ENCODE data around the gene NPY.
"Not testable (repeated sequence)": the region's sequence is repeated elsewhere in the genome, so short reads cannot be mapped to it uniquely, and the experiment has no call there.

The NPY gene

GRCh38 chr7:24283897-24284698, at the start of gene NPY:
Gene NPY, plus strand, starts transcription at chr7:24284190. Its CDS starts 1,051 bp downstream, at chr7:24285241.
- peak; percentile 30 to 34 for DNase-seq

DNA sequence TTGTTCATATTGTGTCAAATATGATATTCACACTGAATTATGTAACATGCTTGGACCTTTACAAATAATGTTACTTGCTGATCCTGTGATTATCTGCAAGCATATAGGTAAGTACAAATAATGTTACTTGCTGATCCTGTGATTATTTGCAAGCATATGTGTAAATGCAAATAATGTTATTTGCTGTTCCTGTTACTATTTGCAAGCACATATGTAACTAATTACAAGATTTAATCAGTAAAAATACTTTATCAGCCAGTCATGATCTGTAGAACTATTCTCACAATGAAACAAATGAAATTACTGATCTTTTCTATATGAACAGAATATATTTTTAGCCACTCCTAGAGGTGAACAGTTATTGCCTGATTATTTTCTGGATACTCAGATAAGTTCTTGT, 44.7 kb upstream of the NPY start:
- DNase-seq, result no peak

DNA sequence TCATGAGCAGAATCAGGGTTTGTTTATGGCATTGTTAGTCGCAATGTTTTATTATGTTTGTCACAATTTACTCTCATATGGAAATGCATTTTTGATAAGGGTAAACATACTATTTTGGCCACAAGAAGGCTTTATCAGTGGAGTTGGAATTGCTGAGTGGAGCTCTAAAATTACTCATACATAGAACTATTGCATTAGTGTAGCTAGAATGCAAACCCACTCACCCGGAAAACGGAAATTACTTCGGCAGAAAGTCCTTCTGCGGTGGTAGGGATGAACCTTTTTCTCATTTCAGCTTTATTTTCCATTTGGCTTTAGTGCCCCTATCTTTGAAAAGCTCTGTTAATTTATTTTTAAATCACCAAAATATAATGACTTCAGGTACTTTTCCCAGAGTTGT, 42.8 kb upstream of the NPY start:
- no peak for DNase-seq

GRCh38 chr7:24244554-24244953, 39.4 kb upstream of the NPY start:
- no peak for DNase-seq

- DNase-seq, result no peak
Measured at GRCh38 chr7:24245362-24245761, 38.6 kb upstream of the NPY start.

DNA sequence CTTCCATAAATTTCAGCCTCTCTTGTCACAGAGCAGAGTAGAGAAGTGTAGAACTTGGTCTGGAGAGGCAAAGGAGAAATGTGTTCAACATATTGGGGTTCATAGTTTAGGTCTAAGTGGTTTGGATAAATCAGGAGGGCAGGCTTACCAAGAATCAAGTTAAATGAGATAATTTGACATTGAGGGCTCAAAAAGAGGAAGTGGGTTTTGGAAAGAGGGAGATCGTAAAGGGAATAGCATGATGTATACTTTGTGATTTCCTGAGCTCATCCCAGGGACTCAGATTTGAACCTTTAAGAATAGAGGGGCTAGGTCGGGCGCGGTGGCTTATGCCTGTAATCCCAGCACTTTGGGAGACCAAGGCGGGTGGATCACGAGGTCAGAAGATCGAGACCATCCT, 34.7 kb upstream of the NPY start:
- no peak for DNase-seq

DNA sequence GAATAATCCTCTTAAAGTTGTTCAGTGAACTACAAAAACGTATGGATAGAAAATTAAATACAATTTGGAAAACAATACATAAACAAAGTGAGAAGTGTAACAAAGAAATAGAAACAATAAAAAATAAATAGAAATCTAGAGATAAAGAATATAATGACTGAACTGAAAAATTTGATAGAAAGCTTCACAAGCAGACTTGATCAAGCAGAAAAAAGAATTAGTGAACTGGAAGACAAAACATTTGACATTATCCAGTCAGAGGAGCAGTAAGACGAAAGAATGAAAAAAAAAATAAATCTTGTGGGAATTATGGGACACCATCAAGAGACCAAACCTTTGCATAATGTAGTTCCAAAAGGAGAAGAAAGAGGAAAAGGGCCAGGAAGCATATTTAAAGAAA, 32.4 kb upstream of the NPY start:
- DNase-seq, result no peak

DNA sequence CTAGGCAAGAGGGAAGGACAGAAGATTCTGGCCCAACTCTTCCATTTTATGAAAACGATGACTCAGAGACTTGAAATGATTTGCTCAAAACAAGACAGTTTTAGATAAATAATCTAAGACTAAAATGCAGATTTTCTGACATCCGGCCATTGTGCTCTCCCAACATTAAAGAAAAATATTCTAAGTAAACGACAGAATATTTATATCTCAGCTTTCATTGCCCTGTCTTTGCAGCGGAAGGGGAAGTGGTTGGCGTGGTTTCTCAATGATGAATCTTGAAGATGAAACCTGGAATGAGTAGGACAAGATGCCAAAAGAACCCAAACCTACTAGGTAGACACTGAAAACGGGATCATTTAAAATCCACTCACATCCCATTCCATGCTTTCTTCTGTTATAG, 28.9 kb upstream of the NPY start:
- DNase-seq, result no peak

- DNase-seq, result not testable (repeated sequence)
Measured at GRCh38 chr7:24258324-24258723, 25.7 kb upstream of the NPY start.

- DNase-seq, result no peak
Measured at GRCh38 chr7:24271938-24272337, 12.1 kb upstream of the NPY start.

- DNase-seq, result no peak
Measured at GRCh38 chr7:24279512-24279911, 4.5 kb upstream of the NPY start.

DNA sequence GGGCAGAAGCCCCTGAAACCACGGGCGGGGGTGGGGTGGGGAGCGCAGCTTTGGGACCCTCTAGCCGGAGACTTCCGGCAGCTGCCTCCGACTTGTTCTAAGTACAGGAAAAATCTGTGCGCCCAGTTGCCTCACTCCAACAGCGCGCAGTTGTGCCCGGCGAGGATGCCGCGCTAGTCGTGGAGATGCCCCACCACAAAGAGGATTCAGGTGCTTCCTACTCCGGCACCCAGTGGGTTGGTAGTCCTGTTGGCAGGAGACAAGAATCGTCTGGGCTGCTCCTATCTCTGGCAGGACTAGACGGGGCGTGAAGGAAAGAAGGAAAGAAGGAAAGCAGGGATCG, 465 bp upstream of the NPY start:
- peak in 1 of 2 experiments; percentile 27 for DNase-seq

DNA sequence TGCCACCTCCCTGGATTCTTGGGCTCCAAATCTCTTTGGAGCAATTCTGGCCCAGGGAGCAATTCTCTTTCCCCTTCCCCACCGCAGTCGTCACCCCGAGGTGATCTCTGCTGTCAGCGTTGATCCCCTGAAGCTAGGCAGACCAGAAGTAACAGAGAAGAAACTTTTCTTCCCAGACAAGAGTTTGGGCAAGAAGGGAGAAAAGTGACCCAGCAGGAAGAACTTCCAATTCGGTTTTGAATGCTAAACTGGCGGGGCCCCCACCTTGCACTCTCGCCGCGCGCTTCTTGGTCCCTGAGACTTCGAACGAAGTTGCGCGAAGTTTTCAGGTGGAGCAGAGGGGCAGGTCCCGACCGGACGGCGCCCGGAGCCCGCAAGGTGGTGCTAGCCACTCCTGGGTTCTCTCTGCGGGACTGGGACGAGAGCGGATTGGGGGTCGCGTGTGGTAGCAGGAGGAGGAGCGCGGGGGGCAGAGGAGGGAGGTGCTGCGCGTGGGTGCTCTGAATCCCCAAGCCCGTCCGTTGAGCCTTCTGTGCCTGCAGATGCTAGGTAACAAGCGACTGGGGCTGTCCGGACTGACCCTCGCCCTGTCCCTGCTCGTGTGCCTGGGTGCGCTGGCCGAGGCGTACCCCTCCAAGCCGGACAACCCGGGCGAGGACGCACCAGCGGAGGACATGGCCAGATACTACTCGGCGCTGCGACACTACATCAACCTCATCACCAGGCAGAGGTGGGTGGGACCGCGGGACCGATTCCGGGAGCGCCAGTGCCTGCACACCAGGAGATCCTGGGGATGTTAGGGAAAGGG, 913 bp downstream of the NPY start:
- peak; percentile 23 to 24 for DNase-seq

- DNase-seq, result peak; percentile 58 to 71
Measured at GRCh38 chr7:24290004-24290641, 6.1 kb downstream of the NPY start.

- DNase-seq, result no peak
Measured at GRCh38 chr7:24291271-24291670, 7.3 kb downstream of the NPY start.

- DNase-seq, result no peak
Measured at GRCh38 chr7:24297362-24297761, 13.4 kb downstream of the NPY start.

GRCh38 chr7:24298696-24299095, 14.7 kb downstream of the NPY start:
- DNase-seq, result no peak

- no peak for DNase-seq
Measured at GRCh38 chr7:24299192-24299591, 15.2 kb downstream of the NPY start.

DNA sequence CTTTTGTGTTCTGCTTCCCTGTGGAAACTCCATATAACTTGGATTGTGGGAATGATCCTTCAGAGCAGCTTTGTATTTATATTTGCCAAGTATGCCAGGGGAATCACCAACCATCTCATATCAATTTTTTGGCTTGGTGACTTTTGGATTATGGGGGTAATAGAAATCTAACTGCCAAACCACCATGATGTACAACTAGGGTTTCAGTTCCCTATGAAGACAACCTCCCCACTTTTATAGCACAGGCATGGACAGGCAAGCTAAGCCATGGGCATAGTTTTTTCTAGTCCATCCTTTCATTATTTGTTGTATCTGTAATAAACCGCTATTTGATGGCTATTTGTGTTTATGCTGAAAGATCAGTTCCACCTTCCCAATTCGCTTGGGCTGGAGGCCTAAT, 17.7 kb downstream of the NPY start:
- DNase-seq, result no peak

DNA sequence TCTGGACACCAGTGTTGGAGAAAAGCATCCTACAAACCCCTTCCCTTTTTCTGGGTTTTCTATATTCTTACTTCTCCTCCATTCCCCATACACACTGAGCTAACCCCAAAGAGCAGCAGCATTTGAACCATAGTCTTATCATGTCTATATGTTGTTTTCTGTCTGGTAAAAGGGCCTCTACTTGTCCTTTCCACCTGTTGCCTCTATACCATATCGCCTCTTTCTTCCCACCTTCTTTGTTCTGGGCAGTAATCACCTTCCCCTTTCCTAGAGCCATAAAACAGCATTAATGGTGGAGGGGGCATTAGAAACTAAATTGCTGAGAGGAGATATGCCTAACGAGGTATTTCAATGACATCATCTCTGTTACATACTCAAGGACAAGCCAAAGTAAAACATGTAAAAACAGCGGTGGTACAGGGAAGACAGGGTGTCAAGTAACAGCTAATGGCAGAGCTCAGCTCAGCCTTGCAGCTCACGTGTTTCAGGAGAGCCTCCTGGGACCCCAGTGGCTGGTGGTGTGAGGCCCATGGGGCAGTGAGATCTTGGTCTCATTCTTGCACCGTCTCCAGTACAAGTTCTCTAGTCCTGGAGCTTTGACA, 20.6 kb downstream of the NPY start:
- DNase-seq, result no peak

DNA sequence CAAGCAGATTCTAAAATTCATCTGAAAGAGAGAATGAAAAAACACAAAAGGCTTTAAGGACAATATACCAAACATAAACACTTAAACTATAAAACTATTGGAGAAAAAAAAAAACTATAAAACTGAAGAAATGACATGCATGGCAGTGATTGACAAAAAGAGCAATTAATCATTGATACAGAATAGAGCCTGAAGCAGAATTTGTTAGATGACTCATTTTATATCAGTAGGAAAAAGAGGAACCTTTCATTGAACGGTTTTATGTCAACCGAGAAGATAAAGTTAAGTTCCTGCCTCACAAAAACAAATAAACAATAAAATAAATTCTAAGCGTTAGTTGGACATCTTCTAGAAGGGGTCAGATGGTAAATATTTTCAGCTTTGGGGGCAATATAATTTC, 23.3 kb downstream of the NPY start:
- DNase-seq, result no peak

- no peak for DNase-seq
Measured at GRCh38 chr7:24312588-24312987, 28.6 kb downstream of the NPY start.

DNA sequence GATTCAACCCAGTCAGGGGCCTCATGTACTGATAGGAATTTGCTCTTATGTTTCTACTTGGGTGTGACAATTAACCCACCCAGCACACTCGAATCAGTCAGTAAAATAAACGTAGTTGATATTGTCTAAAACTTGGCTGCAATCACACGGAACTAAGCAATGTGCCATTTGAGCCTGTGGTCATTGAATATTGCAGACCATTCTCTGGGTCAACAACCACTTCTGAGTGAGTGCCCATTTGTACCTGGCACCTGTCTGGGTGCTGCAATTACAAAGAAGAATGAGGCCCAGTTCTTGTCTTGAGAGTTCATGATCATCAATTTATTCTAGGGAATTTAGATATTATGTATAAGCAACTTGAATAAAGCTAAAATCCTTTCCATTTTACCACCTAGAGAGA, 29.8 kb downstream of the NPY start:
- DNase-seq, result no peak

DNA sequence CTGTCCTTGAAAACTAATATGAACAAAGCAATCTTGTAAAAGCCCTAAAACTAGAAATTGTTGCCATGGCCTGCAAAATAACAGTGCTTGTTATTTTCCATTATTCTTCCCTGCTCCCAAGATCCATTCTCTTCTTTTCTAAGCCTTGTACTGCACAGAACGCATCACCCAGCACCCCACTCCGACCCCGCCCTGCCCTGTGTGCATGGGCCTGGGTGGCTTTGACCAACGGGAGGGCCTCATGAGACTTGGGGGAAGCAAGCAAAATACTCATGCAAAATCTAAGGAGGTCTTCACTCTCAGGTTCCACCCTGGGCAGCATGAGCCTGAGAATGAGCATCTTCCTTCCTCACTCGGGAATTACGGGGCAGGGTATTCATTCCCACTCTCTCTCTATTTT, 32.4 kb downstream of the NPY start:
- no peak for DNase-seq

Measured in activated T-cell treated with anti-CD3 and anti-CD28 coated beads, Interleukin-2, amount 50 U/mL, for 48 hours (primary cell).